Sigmoid colon (tissue), 7 donors: Measurements from ENCODE around the gene MRNIP. TPM values are rescaled to one million over a fixed set of nuclear protein-coding genes. Genes with fewer than 3 reads are reported as not detected.

Source experiments
- DNase-seq: peaks from one replicate; pipeline ENCODE4 v3.0.0-alpha.2; 2019
- H3K27ac ChIP-seq, 4 donors: fragments of 200-600 bp; sonication (generic); one replicate each; pipeline ENCODE4 v1.5.1; 2016 to 2019; ENCODE audit warnings: mild to moderate bottlenecking in 1 of 4
- H3K27me3 ChIP-seq, 3 donors: fragments of 200-600 bp; sonication (generic); one replicate each; pipeline ENCODE4 v1.5.1; 2019; ENCODE audit warnings: mild to moderate bottlenecking in 1 of 3
- H3K36me3 ChIP-seq, 4 donors: fragments of 200-600 bp; sonication (generic); one replicate each; pipeline ENCODE4 v1.5.1; 2016 to 2019
- H3K4me1 ChIP-seq, 4 donors: fragments of 200-600 bp; sonication (generic); one replicate each; pipeline ENCODE4 v1.5.1; 2017 to 2019
- H3K4me3 ChIP-seq, 4 donors: fragments of 200-600 bp; sonication (generic); one replicate each; pipeline ENCODE4 v1.5.1; 2017 to 2019; ENCODE audit warnings: mild to moderate bottlenecking in 2 of 4, moderate library complexity in 1 of 4
- H3K9me3 ChIP-seq, 4 donors: fragments of 200-600 bp in 3 of 4; sonication (generic) in 3 of 4; one replicate each; pipeline versions ENCODE4 v1.5.1 to v1.6.1; 2013 to 2019
- EP300 ChIP-seq, 4 donors: sonication (generic); formaldehyde crosslinking; IDR thresholded peaks; one replicate each; pipeline ENCODE4 v1.6.1; 2017; ENCODE audit warnings: antibody characterized with exemption in 4 of 4
- POLR2A ChIP-seq, 2 donors: fragments of 450-650 bp; IDR thresholded peaks; one replicate each; pipeline ENCODE4 v1.6.1; 2016; ENCODE audit warnings: antibody characterized with exemption in 2 of 2, mild to moderate bottlenecking in 2 of 2, moderate library complexity in 2 of 2
- POLR2AphosphoS5 ChIP-seq, 4 donors: sonication (generic); formaldehyde crosslinking; IDR thresholded peaks; one replicate each; pipeline ENCODE4 v1.6.1; 2017; ENCODE audit warnings: antibody characterized with exemption in 4 of 4
- WGBS, 2 donors: extraction: QIAGEN DNeasy Blood & Tissue Kit; methylation state at CpG; one replicate each; pipeline ENCODE4 v1.1.7; 2013; 5-methylcytosine and 5-hydroxymethylcytosine counted together
- intact Hi-C: fragments of 100-400 bp; cut with DNase I; formaldehyde crosslinking; loops from one replicate; pipeline ENCODE4 v1.15.1; 2023
- polyA plus RNA-seq, 3 donors: library from polyadenylated mRNA; stranded (reverse); fragments of 200-250 nt; gene quantifications; one replicate each; pipeline ENCODE4 v1.2.3, GENCODE V29; 2013
- total RNA-seq, 4 donors: library from RNA; depleted of rRNA; stranded (reverse); fragments of >200 nt; gene quantifications; one replicate each; pipeline ENCODE4 v1.1.0, GENCODE V29; 2016
- TF ChIP-seq, protein P1 (sequence below), 4 experiments: fragments of 450-650 bp in 3 of 4; fragments of 200-600 bp in 1 of 4; IDR thresholded peaks; one replicate each; pipeline ENCODE4 v1.5.1; 2016 to 2019; ENCODE audit warnings: antibody characterized with exemption in 4 of 4, mild to moderate bottlenecking in 3 of 4, moderate library complexity in 2 of 4
- donor health status: healthy with polysubstance abuse.
- donor health status: Bipolar disorder and iron deficiency.
- donor health status: healthy.

The MRNIP gene
- total and polyA plus RNA-seq, 7 donors: 8.3 to 59.8 (median 30.7) TPM

DNA sequence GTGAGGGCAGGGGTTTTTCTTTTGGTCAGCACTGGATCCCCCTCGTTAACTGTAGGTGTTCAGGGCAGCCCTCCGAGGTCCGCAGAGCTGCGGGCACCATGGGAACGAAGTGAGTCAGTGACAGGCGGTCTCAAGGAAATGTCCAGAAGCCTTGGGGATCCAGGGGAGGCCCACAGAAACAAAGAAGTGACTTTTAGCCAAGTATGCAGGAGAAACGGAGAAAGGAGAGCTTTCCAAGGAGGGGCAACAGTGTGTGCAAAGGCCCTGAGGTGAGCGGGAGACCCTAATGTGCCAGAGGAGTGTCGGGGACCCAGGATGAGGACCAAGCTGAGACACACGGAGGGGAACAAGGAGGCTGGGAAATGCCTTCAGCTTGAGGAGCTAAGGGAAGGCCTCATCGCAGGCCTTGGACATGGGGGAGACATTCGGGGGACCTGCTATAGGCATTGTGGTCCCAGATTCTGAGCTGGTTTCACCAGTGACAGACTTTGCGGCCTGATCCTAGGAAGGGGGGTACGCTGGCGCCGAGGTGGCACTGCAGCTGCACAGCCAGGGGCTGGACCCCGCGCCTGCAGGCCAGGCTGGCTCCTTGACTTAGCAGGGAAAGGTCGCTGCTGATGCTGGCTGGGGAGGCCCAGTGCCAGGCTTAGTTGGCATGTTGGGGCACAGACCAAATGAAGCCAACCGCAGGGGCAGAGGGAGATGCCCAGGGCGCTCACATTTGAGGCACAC lies 61.6 kb downstream of the MRNIP start:
- intact Hi-C loops: loop anchor here (5.0 kb wide), 1 partner anchor 120 kb away; no protein-coding TSS in a partner anchor
- TF ChIP-seq, protein P1, sequence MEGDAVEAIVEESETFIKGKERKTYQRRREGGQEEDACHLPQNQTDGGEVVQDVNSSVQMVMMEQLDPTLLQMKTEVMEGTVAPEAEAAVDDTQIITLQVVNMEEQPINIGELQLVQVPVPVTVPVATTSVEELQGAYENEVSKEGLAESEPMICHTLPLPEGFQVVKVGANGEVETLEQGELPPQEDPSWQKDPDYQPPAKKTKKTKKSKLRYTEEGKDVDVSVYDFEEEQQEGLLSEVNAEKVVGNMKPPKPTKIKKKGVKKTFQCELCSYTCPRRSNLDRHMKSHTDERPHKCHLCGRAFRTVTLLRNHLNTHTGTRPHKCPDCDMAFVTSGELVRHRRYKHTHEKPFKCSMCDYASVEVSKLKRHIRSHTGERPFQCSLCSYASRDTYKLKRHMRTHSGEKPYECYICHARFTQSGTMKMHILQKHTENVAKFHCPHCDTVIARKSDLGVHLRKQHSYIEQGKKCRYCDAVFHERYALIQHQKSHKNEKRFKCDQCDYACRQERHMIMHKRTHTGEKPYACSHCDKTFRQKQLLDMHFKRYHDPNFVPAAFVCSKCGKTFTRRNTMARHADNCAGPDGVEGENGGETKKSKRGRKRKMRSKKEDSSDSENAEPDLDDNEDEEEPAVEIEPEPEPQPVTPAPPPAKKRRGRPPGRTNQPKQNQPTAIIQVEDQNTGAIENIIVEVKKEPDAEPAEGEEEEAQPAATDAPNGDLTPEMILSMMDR (IDR thresholded peaks at IDR 0.05): no peak
- TF ChIP-seq EP300 (IDR thresholded peaks at IDR 0.05) (no peak), POLR2AphosphoS5 (IDR thresholded peaks at IDR 0.05) (no peak), POLR2A (IDR thresholded peaks at IDR 0.05) (no peak)
- Histone ChIP-seq H3K9me3 (no peaks in the 10 kb centered on the region), H3K4me3 (peak overlapping the region in 3 of 4 donors; percentile 62 to 67 (median 64)), H3K27me3 (no peaks in the 10 kb centered on the region), H3K27ac (peak overlapping the region; percentile 82 to 87 (median 84)), H3K36me3 (peaks cover 30 to 44% (median 35%) of the 10 kb centered on the region in 4 donors), H3K4me1 (peaks cover 0 to 46% (median 40%) of the 10 kb centered on the region in 4 donors)
- DNase-seq: peak; percentile 64
- 83 to 90% methylated on average over 21 of the region's 21 CpGs for WGBS, 2 donors

DNA sequence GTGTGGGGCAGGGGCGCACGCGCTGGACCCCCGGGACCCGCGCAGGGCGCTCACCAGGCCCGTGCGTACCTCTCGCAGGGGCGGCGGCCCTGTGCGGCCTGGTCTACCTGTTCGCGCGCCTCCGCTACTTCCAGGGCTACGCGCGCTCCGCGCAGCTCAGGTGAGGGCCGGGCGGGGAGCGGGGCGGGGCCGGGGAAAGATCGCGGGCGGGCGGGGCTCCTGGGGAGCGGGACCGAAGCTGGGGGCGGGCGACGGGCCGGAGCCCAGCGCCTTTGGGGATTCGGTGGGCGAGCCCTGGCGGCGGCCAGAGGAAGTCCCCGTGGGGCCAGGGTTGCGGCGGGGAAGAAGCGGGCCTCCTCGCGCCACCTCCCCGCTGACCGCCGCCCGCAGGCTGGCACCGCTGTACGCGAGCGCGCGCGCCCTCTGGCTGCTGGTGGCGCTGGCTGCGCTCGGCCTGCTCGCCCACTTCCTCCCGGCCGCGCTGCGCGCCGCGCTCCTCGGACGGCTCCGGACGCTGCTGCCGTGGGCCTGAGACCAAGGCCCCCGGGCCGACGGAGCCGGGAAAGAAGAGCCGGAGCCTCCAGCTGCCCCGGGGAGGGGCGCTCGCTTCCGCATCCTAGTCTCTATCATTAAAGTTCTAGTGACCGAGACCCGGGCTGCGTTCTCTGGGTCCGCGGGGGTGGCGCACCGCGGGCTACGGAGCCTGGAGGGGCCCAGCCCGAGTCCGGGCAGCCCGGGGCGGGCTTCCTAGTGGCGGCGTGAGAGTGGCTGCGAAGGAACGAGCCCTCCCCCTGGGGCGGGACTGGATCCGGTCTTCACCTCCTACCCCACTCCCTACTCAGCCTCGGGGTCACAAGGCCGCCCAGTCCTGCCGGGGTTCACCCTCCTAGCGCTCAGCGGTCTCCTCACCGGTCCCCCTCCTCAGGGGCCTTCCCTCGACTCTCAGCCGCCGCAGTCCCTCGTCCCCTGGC lies 62.5 kb downstream of the MRNIP start:
- 1 to 3% methylated on average over 113 of the region's 113 CpGs for WGBS, 2 donors
- peaks cover 0 to 40% (median 33%) of the 10 kb centered on the region in 4 donors for H3K4me1 ChIP-seq
- peaks cover 30 to 41% (median 34%) of the 10 kb centered on the region in 4 donors for H3K36me3 ChIP-seq
- H3K27ac ChIP-seq: peak overlapping the region; percentile 82 to 87 (median 84)
- TF ChIP-seq EP300 (IDR thresholded peaks at IDR 0.05): no peak
- peak; percentile 12 to 20 for TF ChIP-seq POLR2A (IDR thresholded peaks at IDR 0.05)
- TF ChIP-seq, protein P1 (IDR thresholded peaks at IDR 0.05): peak; percentile 10 to 89 (median 26)
- TF ChIP-seq POLR2AphosphoS5 (IDR thresholded peaks at IDR 0.05): peak; percentile 20 to 78 (median 59)
- no peaks in the 10 kb centered on the region for H3K9me3 ChIP-seq
- peak overlapping the region; percentile 38 to 67 (median 63) for H3K4me3 ChIP-seq
- DNase-seq: peak; percentile 87
- H3K27me3 ChIP-seq: no peaks in the 10 kb centered on the region
- intact Hi-C loops: loop anchor here (5.0 kb wide), 1 partner anchor 119 kb away; no protein-coding TSS in a partner anchor

DNA sequence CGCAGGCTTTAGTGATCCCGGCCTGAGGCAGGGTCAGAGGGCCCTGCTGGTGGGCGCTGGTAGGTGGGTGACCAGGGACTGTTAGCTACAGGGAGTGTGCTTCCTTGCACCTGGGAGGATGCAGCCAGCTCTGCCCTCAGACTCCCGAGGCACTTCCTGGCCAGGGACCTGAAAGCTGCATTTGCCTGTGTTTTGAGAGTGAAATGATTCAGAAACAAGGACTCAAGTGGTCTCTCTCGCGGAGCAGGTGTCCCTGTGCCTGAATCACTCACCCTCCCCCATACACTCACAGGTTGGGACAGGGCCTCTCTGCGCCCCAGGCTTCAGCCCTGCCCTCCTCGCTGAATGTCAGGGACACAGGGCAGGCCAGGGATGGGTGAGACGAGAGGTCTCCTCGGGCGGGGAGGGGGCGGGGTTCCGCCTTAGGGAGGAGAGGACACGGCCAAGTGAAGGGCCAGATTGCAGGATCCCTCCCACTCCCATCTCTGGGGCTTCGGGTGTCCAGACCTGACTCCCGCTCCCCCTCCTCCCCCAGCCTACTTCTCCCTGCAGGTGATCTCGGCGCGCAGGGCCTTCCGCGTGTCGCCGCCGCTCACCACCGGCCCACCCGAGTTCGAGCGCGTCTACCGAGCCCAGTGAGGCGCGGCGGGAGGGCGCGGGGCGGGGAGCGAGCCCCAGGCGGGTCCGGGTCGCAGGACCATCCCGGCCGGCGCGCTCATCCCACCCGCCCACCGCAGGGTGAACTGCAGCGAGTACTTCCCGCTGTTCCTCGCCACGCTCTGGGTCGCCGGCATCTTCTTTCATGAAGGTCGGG lies 63.4 kb downstream of the MRNIP start:
- intact Hi-C loops: loop anchor here (5.0 kb wide), 1 partner anchor 118 kb away; no protein-coding TSS in a partner anchor
- H3K36me3 ChIP-seq: peaks cover 28 to 32% (median 31%) of the 10 kb centered on the region in 4 donors
- H3K9me3 ChIP-seq: no peaks in the 10 kb centered on the region
- peak; percentile 70 for DNase-seq
- TF ChIP-seq, protein P1 (IDR thresholded peaks at IDR 0.05): no peak
- TF ChIP-seq POLR2A (IDR thresholded peaks at IDR 0.05) (no peak), EP300 (IDR thresholded peaks at IDR 0.05) (no peak), POLR2AphosphoS5 (IDR thresholded peaks at IDR 0.05) (no peak)
- 5 to 11% methylated on average over 53 of the region's 53 CpGs for WGBS, 2 donors
- peaks cover 0 to 40% (median 33%) of the 10 kb centered on the region in 4 donors for H3K4me1 ChIP-seq
- H3K27ac ChIP-seq: peak overlapping the region; percentile 82 to 87 (median 84)
- peak overlapping the region; percentile 38 to 67 (median 63) for H3K4me3 ChIP-seq
- no peaks in the 10 kb centered on the region for H3K27me3 ChIP-seq

DNA sequence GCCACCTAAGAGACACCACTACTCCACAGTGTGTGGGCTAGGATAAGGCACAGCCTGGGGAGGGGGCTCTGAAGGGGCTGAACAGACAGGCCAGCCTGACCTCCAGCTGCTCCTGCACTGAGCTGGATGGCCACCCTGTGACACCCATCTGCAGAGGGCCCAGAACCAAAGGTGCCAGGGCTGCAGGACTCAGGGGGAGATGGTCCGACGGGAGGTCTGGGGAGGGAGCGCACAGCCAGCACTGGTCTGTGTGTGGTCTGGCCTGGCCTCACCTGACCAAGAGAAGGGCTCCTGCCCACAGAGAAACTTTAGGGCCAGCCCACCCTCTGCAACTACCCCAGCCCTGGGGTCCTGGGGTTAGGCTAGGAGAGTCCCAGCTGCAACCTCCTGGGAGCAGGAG lies 64.0 kb downstream of the MRNIP start:
- H3K27me3 ChIP-seq: no peaks in the 10 kb centered on the region
- peak; percentile 69 for DNase-seq
- H3K4me1 ChIP-seq: peaks cover 0 to 40% (median 33%) of the 10 kb centered on the region in 4 donors
- peaks cover 21 to 26% (median 24%) of the 10 kb centered on the region in 4 donors for H3K36me3 ChIP-seq
- TF ChIP-seq, protein P1 (IDR thresholded peaks at IDR 0.05): no peak
- WGBS, 2 donors: 95 to 97% methylated on average over 3 of the region's 3 CpGs
- H3K27ac ChIP-seq: peak overlapping the region in 2 of 4 donors; percentile 46 to 55
- intact Hi-C loops: no loop called here
- H3K9me3 ChIP-seq: no peaks in the 10 kb centered on the region
- H3K4me3 ChIP-seq: peak overlapping the region in 1 of 4 donors; percentile 62
